ENCODE measurements around the gene AGMO.

AGMO gene

GRCh38 chr7:15218261-15218660, 343.6 kb downstream of the AGMO start:
- DNase-seq (ENCODE audit: low read depth): no peak

DNA sequence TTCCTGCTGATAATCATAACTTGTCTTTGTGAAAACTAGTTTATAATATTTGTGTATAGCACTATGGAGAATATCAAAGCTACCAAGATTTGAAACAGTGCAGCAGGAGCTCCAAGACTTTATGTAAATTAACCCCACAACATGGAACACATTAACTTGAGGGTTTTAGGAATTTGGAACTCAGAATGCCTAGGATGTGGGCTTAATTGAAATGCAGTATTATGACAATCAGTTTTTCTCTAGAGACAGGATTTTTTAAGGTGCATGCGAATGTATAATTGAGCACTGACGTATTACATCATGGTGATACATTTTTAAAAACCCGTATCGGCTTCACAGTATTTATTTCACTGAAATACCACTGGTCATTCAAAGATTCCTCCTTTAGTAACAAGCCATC, 346.2 kb downstream of the AGMO start:
- no peak for DNase-seq (ENCODE audit: low read depth)

DNA sequence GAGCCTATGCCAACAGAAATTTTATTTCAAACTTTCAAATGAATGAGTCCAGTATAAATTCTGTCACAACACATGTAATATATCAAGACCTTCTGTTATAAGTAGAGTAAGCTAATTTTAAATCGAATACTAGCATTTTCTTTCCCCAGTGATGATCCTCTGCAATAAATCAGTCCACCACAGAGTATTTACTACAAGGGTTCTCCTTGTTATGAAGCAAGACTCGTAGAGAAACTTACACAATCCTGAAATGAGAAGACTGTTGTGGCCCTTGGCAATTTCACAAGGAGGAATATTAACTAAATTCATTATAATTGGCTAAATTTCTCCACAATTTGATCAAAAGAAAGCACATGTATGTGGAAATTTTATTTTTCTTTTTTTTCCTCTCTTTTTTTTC, 346.8 kb downstream of the AGMO start:
- no peak for DNase-seq (ENCODE audit: low read depth)

DNA sequence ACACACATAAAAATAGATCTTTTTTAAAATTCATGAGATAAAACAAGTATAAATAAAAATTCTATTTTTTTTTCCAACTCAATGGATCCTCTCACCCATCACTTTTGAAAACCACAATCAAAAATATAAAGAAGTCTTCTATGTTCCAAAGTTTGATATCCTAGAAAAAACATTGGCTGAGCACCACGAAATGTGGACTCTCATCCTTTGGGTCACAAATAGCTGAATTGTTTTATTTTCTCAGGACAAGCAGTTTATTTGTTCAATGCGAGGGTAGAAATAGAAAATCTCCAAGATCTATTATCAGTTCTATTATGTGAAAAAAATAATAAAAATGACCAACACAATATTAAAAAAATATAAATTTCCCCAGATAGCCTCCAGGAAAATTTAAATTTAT, 348.7 kb downstream of the AGMO start:
- DNase-seq (ENCODE audit: low read depth): no peak

- DNase-seq (ENCODE audit: low read depth): no peak
Observed at GRCh38 chr7:15209429-15209828, 352.4 kb downstream of the AGMO start.

DNA sequence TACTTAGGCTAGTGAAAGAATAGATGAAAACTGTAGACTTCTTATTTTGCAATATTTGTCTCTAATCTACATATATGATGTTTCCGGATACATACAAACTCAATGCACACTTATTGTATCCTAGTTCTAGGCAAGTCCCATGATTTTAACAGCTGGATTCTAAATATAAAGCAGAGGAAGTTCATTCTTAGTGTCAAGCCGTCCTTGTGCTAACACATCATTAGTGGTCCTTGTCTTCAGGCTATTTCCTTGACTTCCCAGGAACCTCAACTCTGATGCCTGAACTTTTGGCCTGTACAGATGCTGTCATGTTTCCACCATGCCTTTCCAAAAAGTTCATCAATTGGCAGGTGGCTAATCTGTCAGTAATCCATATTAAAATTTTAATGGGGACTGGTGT, 357.4 kb downstream of the AGMO start:
- no peak for DNase-seq (ENCODE audit: low read depth)

GRCh38 chr7:15199482-15199881, 362.3 kb downstream of the AGMO start:
- DNase-seq (ENCODE audit: low read depth): no peak

GRCh38 chr7:15197042-15197977, 364.5 kb downstream of the AGMO start:
- no peak for DNase-seq (ENCODE audit: low read depth)

- DNase-seq (ENCODE audit: low read depth): no peak
Observed at GRCh38 chr7:15178065-15178464, 383.8 kb downstream of the AGMO start.

GRCh38 chr7:15176089-15176488, 385.7 kb downstream of the AGMO start:
- no peak for DNase-seq (ENCODE audit: low read depth)

- DNase-seq (ENCODE audit: low read depth): no peak
Observed at GRCh38 chr7:15175152-15175551, 386.7 kb downstream of the AGMO start.

DNA sequence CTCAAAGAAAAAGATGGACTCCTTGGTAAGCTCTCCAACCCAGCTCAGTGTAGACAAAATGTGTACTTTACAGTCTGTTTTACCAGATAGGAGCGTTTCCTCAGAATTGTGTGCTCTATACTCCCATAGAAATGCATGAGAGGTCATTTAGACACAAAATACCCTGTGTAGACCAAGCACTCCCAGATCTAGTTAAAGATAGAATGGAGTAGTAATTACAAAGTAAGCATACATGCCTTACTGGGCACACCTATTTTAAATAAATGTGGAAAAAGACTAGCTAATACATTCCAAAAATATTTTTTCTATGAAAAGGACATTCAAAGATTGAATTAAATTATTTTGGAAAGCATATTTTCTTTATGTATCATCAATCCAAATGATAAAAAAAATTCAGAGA, 387.3 kb downstream of the AGMO start:
- no peak for DNase-seq (ENCODE audit: low read depth)

GRCh38 chr7:15168489-15168888, 393.3 kb downstream of the AGMO start:
- DNase-seq (ENCODE audit: low read depth): no peak

DNA sequence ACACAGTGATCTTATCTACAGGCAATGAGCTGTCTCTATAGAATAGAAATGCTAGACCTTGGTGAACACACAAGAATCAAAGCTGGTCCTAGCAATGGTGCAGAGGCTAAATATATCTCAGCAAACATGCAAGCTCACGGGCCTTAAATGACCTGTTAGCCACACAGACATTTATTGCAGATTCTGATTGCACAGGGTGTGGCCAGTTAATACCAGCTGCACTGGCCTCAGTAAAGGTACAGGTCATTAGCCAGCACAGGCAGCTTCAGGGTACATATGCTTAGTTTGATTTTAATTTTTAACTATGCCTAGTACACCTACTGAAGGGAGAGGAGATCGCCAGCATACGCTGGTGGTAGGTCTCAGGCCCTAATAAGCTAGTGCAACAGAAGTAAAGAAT, 393.9 kb downstream of the AGMO start:
- DNase-seq (ENCODE audit: low read depth): no peak

- no peak for DNase-seq (ENCODE audit: low read depth)
Observed at GRCh38 chr7:15166620-15167019, 395.2 kb downstream of the AGMO start.

DNA sequence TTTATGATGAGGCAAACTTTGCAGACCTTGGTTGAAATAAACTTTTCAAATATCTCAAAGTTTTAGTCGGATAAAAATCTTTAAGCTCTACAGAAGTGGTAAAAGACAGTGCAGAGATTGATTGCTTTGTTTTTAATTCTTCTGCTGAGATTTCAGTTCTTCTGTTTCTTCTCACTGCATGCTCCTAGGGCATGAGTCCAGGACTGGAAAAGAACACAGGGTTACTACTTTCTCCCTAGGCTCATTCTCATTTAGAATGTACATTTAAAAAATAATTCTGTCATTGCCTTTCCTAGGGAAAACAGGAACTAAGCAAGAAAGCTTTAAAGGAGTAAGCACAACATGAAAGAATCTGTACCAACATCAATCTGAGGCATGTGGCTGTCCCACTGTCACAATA, 402.6 kb downstream of the AGMO start:
- no peak for DNase-seq (ENCODE audit: low read depth)

DNA sequence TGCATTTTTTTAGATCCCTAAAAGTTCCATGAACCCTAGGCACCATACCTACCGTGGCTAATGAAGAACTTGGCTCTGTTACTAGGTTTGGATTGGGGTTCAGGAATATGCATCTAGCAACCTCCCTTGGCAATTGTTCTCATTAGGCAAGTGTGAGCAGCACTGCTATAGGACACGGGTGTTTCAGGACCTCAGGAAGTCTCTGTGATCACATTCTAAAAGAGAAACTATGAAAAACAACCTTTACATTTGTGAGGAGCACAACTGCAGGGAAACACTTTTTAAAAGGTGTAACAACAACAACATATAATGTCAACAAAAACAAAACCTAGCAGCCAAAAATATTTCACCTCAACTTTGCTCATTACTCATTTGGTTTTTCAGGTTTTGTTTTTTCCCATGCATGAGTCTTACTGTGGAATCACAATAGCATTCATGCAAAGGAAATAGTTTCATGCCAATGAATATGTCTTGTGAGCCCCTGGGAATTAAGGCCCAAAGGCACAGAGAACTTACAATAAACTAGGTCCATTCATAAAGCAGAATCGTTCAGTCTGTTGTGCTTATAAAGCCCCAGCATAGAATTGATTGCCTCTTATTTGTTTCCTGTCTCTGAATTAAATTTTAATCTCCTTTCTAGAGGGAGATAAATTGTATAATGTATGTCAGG, 403.5 kb downstream of the AGMO start:
- DNase-seq (ENCODE audit: low read depth): no peak

All from stimulated activated CD8-positive, alpha-beta memory T cell treated with anti-CD3 and anti-CD28 coated beads, Interleukin-12 subunit alpha, Interleukin-12 subunit beta, amount 100 ng/mL, for 1 hour (primary cell).